Cerebellar cortex (tissue), 1 donor: ENCODE measurements around the gene IPO4.

Source experiments
- DNase-seq: peaks from one replicate; pipeline ENCODE4 v3.0.0-alpha.2; 2015; ENCODE audit warnings: low spot score

Gene IPO4

DNA sequence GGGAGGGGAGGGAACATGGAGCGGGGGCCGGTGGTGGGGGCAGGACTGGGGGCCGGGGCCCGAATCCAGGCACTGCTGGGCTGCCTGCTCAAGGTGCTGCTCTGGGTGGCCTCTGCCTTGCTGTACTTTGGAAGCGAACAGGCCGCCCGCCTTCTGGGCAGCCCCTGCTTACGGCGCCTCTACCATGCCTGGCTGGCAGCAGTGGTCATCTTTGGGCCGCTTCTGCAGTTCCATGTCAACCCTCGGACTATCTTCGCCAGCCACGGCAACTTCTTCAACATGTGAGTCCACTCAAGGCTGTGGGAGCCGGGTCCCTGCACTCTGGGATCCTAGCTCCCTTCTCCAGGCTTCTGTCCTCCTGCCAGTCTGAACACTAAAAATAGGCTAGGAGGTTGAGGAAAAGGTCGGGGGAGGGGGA is 57.1 kb downstream of the IPO4 start:
- no peak for DNase-seq

DNA sequence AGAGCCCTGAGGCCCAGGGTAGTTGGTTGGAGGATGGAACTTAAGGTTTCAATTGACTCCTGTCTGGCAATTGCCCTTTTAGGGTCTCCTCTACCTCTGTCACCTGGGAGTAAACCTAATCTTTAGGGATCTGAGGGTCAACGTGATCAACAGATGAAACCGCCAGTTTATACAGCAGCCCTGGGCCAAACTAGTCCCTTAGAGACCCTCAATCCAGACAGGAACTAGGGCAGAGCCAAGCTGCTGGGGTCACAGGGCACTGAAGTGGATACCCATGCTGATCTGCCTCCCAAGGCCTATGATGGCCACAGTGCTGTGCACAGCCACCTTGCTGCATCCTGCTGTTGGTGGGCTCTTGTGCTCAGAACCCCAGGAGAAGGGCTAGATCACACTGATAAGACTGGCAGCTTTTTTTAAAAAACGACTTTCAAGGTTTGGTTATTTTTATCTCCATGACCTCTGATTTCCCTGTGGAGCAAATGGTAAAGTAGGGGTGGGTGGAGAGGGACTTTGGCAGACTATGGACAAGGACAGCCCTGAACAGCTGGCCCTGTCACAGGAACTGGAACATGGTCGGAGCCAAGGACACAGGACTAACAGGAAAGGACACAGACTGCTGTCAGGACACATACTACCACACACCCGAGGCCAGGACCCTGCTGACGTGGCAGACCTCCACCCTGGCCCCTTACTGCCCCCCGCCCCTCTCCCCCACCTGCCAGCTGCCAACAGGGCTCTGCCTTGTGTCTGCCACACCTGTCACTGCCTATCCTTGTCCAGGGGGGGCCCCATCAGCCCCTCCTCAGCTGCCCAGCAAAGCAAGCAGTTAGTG is 57.7 kb downstream of the IPO4 start:
- DNase-seq, result no peak

DNA sequence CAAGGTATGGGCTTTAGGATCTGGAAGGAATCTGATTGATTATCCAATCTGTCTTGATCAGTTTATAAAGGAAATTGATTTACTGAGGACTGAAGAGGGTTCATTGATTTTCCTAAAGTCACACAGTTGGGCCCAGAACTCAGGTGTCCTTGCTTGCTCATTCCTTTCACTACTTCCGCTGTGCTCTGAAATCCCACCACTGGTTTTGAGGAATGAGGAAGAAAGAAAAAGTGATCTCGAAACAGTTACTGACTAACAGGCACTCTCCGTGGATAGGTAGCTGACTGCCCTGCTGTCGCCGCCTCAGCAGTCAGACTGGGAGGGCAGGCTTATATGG is 58.3 kb downstream of the IPO4 start, which contains the start of gene FITM1:
Gene FITM1, plus strand, starts transcription at position 280 of the 337 bp plus-strand sequence. CDS start 905 bp downstream, outside the sequence.
- DNase-seq, result no peak
